OCI-LY7 (cell line): ENCODE results near the gene DHRS9. TPM values are rescaled to one million over a fixed set of nuclear protein-coding genes. Genes with fewer than 3 reads are reported as not detected.

Source experiments
- BruUV-seq: library from RNA; stranded (reverse); fragments of 400-500 nt; replicated peaks from 2 replicates; lab custom pipeline; 2021; lab: Mats Ljungman, UMichigan
- CTCF ChIA-PET: fragments of 300-600 bp; sonication (Branson Sonifier 250); formaldehyde crosslinking; loops from one replicate; lab custom pipeline; 2022; ENCODE audit warnings: antibody characterized with exemption; ENCODE audit not compliant: unreplicated experiment; lab: Charles Lee
- POLR2A ChIA-PET: fragments of 300-600 bp; sonication (Branson Sonifier 250); formaldehyde crosslinking; loops from one replicate; lab custom pipeline; 2022; ENCODE audit warnings: antibody characterized with exemption; lab: Charles Lee
- DNase-seq: peaks from one replicate; pipeline ENCODE4 v3.0.0-alpha.2; 2015; ENCODE audit warnings: low spot score
- H2AFZ ChIP-seq: fragments of 200-600 bp; sonication (generic), shearing (Covaris generic); 2 replicates; pipeline ENCODE4 v1.6.1; 2014; ENCODE audit warnings: mild to moderate bottlenecking, antibody characterized with exemption, low read length, moderate library complexity
- H3K27ac ChIP-seq: fragments of 200-600 bp; sonication (generic); 2 replicates; pipeline ENCODE4 v1.5.1; 2014; ENCODE audit warnings: mixed run types, low read depth, mild to moderate bottlenecking, moderate library complexity, low read length, inconsistent platforms; ENCODE audit not compliant: poor library complexity, severe bottlenecking
- H3K36me3 ChIP-seq: fragments of 200-600 bp; sonication (generic); 2 replicates; pipeline ENCODE4 v1.6.1; 2014; ENCODE audit warnings: mild to moderate bottlenecking, antibody characterized with exemption, low read length, moderate library complexity, mixed read lengths; ENCODE audit not compliant: insufficient read depth
- H3K4me1 ChIP-seq: fragments of 200-600 bp; sonication (generic); 2 replicates; pipeline ENCODE4 v1.5.1; 2014; ENCODE audit warnings: mild to moderate bottlenecking, low read length; ENCODE audit not compliant: insufficient read depth, poor library complexity, severe bottlenecking
- H3K4me2 ChIP-seq: fragments of 200-600 bp; sonication (generic); 2 replicates; pipeline ENCODE4 v1.6.1; 2014; ENCODE audit warnings: mild to moderate bottlenecking, low read length
- H3K4me3 ChIP-seq: fragments of 200-600 bp; sonication (generic); 2 replicates; pipeline ENCODE4 v1.5.1; 2014; ENCODE audit warnings: mild to moderate bottlenecking, low read depth, low read length; ENCODE audit not compliant: poor library complexity, severe bottlenecking
- H3K79me2 ChIP-seq: fragments of 200-600 bp; sonication (generic); 2 replicates; pipeline ENCODE4 v1.6.1; 2016; ENCODE audit warnings: low read depth, mild to moderate bottlenecking, low read length, moderate library complexity, mixed read lengths; ENCODE audit not compliant: insufficient read depth
- H3K9me2 ChIP-seq: fragments of 200-600 bp; sonication (generic); 2 replicates; pipeline ENCODE4 v1.6.1; 2016; ENCODE audit warnings: mild to moderate bottlenecking, low read length, mixed read lengths; ENCODE audit not compliant: insufficient read depth
- H3K9me3 ChIP-seq: fragments of 200-600 bp; sonication (generic); 2 replicates; pipeline ENCODE4 v1.6.1; 2014; ENCODE audit warnings: mild to moderate bottlenecking, mixed run types, low read length, mixed read lengths
- H4K20me1 ChIP-seq: fragments of 200-600 bp; sonication (generic); 2 replicates; pipeline ENCODE4 v1.6.1; 2014; ENCODE audit warnings: mild to moderate bottlenecking, antibody characterized with exemption, low read length, moderate library complexity, mixed read lengths; ENCODE audit not compliant: insufficient read depth
- EZH2phosphoT487 ChIP-seq: fragments of 200-600 bp; sonication (generic); IDR thresholded peaks from 2 replicates; pipeline ENCODE4 v1.6.1; 2018; ENCODE audit warnings: low read depth, borderline replicate concordance, mild to moderate bottlenecking, mixed run types, antibody characterized with exemption, low read length, moderate library complexity, mixed read lengths
- intact Hi-C: fragments of 100-400 bp; cut with micrococcal nuclease; formaldehyde crosslinking; loops from one replicate; pipeline ENCODE4 v1.10.0; 2022; ENCODE audit not compliant: unreplicated experiment
- total RNA-seq, 2 experiments: library from RNA; depleted of rRNA in 1 of 2; stranded (reverse); fragments of >200 nt in 1 of 2; shearing (Covaris generic) in 1 of 2; gene quantifications; 2 replicates each; pipeline ENCODE4 v1.2.3, GENCODE V29; 2014 to 2022
- TF ChIP-seq, protein P1 (sequence below): fragments of 200-600 bp; sonication (generic); conservative IDR thresholded peaks from 2 replicates; pipeline ENCODE4 v1.5.1; 2014; ENCODE audit warnings: mild to moderate bottlenecking, antibody characterized with exemption, low read length, moderate library complexity, mixed read lengths

Gene DHRS9
- total RNA-seq, 2 experiments from 2014 or later = 0.59 TPM; not detected in 1

DNA sequence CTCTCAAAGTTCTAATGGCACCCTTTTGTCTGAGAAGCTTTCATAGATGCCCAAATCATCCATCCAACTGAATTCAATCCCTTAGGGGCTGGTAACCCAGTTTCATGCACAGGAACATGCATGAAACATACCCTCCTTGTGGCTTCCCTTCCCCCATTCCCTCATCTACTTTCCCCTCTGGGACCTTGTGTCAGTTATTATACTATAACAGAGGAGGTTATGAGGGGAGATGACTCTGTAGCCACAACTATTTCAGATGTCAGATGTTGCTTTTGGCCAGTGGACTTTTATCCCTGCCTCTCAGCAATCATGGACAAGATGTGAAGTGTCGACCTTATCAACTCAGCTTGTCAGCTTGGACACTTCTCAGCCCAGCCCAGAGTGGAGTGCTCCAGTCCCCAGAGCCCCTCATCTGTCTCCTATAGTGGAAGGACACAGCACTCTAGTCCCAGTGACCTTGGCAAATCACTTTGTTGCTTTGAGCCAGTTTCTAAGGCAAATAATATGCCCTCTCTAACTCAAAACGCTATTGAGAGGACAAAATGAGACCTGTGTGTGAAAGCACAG lies 8.4 kb downstream of the DHRS9 start:
- no TSS peak for BruUV-seq
- no peaks in the 10 kb centered on the region for H3K9me2 ChIP-seq

DNA sequence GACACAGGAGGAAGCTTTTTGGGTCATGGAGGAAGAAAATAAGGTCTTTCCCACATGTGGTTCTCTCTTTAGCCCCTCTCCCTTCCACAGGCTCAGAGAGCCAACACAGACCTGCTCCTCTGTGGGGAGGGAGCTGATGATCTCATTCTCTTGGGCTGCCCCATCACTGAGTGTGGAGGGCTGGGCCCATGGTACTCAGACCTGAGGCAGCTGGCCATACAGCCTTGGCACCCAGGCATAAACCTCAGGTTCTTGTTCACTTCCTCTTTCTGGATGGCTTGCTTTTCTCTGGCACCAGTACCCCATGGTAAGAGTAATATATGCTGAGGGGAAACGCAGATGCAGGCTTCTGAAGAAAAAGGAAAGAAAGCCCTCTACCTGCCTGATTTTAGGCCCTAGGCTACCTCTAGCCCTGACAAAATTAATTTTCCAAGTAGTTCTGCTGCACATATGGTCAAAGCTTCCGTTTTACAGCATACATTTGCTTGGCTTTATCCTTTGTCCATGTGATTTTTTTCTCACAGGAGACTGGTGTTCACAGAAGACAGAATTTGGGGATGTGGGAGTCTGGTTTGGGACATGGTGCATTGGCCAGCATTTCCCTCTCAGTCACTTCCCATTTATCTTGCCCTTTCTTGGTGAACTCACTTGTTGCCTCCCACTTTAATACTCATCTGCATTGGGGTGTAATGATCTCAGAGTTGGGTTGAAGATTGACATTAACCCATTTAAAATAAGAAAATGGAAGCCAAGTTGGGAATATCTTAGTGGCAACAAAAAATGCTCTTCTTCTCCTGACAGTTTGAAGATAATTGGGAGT lies 11.1 kb downstream of the DHRS9 start:
- H4K20me1 ChIP-seq = no peaks in the 10 kb centered on the region
- H3K4me1 ChIP-seq = peaks cover 6% of the 10 kb centered on the region
- ChIA-PET CTCF (no interaction called here), POLR2A (interaction anchor here (0.7 to 1.5 kb wide), 3 partner anchors 19 to 40 kb away, joined by 3 read pairs; no protein-coding TSS in a partner anchor)
- no peak overlapping the region for H2AFZ ChIP-seq
- DNase-seq = peak; percentile 24
- intact Hi-C loops = no loop called here
- no peak for TF ChIP-seq EZH2phosphoT487
- TF ChIP-seq, protein P1, sequence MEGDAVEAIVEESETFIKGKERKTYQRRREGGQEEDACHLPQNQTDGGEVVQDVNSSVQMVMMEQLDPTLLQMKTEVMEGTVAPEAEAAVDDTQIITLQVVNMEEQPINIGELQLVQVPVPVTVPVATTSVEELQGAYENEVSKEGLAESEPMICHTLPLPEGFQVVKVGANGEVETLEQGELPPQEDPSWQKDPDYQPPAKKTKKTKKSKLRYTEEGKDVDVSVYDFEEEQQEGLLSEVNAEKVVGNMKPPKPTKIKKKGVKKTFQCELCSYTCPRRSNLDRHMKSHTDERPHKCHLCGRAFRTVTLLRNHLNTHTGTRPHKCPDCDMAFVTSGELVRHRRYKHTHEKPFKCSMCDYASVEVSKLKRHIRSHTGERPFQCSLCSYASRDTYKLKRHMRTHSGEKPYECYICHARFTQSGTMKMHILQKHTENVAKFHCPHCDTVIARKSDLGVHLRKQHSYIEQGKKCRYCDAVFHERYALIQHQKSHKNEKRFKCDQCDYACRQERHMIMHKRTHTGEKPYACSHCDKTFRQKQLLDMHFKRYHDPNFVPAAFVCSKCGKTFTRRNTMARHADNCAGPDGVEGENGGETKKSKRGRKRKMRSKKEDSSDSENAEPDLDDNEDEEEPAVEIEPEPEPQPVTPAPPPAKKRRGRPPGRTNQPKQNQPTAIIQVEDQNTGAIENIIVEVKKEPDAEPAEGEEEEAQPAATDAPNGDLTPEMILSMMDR = no peak
- no peak overlapping the region for H3K4me3 ChIP-seq
- H3K79me2 ChIP-seq = no peaks in the 10 kb centered on the region
- H3K4me2 ChIP-seq = no peak overlapping the region
- H3K9me3 ChIP-seq = no peaks in the 10 kb centered on the region
- no TSS peak for BruUV-seq
- H3K36me3 ChIP-seq = no peaks in the 10 kb centered on the region
- H3K27ac ChIP-seq = no peak overlapping the region
- no peaks in the 10 kb centered on the region for H3K9me2 ChIP-seq

More for the DNA sequence above, 8.4 kb downstream of the DHRS9 start:
- H4K20me1 ChIP-seq = no peaks in the 10 kb centered on the region
- H3K4me1 ChIP-seq = no peaks in the 10 kb centered on the region
- H3K79me2 ChIP-seq = no peaks in the 10 kb centered on the region
- no peaks in the 10 kb centered on the region for H3K36me3 ChIP-seq
- H3K4me2 ChIP-seq = no peak overlapping the region
- H2AFZ ChIP-seq = no peak overlapping the region
- intact Hi-C loops = no loop called here
- TF ChIP-seq, protein P1 = no peak
- no peak for TF ChIP-seq EZH2phosphoT487
- CTCF ChIA-PET = no interaction called here
- POLR2A ChIA-PET = interaction anchor here (0.5 to 2.1 kb wide), 2 partner anchors 11 to 22 kb away, joined by 3 to 4 read pairs; no protein-coding TSS in a partner anchor
- no peaks in the 10 kb centered on the region for H3K9me3 ChIP-seq
- no peak overlapping the region for H3K4me3 ChIP-seq
- H3K27ac ChIP-seq = no peak overlapping the region
- no peak for DNase-seq
